SKM-1 treated with dmso at 0.1 percent for 144 hours (cell line): ENCODE measurements around the gene COL27A1.
A peak's percentile ranks its signal among the peaks of the same experiment; 100 is the strongest.

Experiments
- DNase-seq: peaks from one replicate; lab custom pipeline; 2025; ENCODE audit not compliant: unreplicated experiment; lab: John Stamatoyannopoulos, UW

Gene COL27A1

GRCh38 chr9:114300846-114301797, 145.8 kb downstream of the COL27A1 start:
- no peak for DNase-seq

GRCh38 chr9:114301798-114302565, 146.6 kb downstream of the COL27A1 start:
- no peak for DNase-seq

- no peak for DNase-seq
Observed at GRCh38 chr9:114302727-114303126, 147.4 kb downstream of the COL27A1 start.

GRCh38 chr9:114303571-114303970, 148.2 kb downstream of the COL27A1 start:
- no peak for DNase-seq

- DNase-seq: no peak
Observed at GRCh38 chr9:114303977-114304376, 148.6 kb downstream of the COL27A1 start.

GRCh38 chr9:114304416-114305188, 149.3 kb downstream of the COL27A1 start:
- DNase-seq: no peak

- no peak for DNase-seq
Observed at GRCh38 chr9:114307899-114308267, 152.5 kb downstream of the COL27A1 start.

GRCh38 chr9:114308361-114308950, 153.1 kb downstream of the COL27A1 start:
- no peak for DNase-seq

GRCh38 chr9:114309096-114309495, 153.8 kb downstream of the COL27A1 start:
- no peak for DNase-seq

- DNase-seq: no peak
Observed at GRCh38 chr9:114310471-114311450, 155.4 kb downstream of the COL27A1 start.

GRCh38 chr9:114311571-114312512, 156.5 kb downstream of the COL27A1 start:
- DNase-seq: no peak

GRCh38 chr9:114312513-114312875, 157.2 kb downstream of the COL27A1 start:
- DNase-seq: no peak

GRCh38 chr9:114313186-114313585, 157.8 kb downstream of the COL27A1 start:
- DNase-seq: no peak

- DNase-seq: no peak
Observed at GRCh38 chr9:114314256-114314867, 159.0 kb downstream of the COL27A1 start.

- no peak for DNase-seq
Observed at GRCh38 chr9:114314881-114315722, 159.8 kb downstream of the COL27A1 start.

- DNase-seq: peak; percentile 27
Observed at GRCh38 chr9:114315723-114316363, 160.5 kb downstream of the COL27A1 start.
